Hepatocyte (in vitro differentiated cells): ENCODE results near the gene PTPRN2.

Experiments used
- CTCF ChIP-seq: fragments of 200-600 bp; sonication (generic); IDR thresholded peaks from 2 replicates; pipeline ENCODE4 v1.5.1; 2016; ENCODE audit warnings: antibody characterized with exemption, mild to moderate bottlenecking; ENCODE audit not compliant: poor library complexity
- EZH2 ChIP-seq: fragments of 200-600 bp; sonication (generic); IDR thresholded peaks from 2 replicates; pipeline ENCODE4 v1.6.1; 2016; ENCODE audit warnings: antibody characterized with exemption, mild to moderate bottlenecking, borderline replicate concordance
- EZH2phosphoT487 ChIP-seq: fragments of 200-600 bp; sonication (generic); IDR thresholded peaks from one replicate; pipeline ENCODE4 v1.6.1; 2018; ENCODE audit warnings: antibody characterized with exemption, mild to moderate bottlenecking, low read depth, moderate library complexity; ENCODE audit not compliant: unreplicated experiment, severe bottlenecking

- no peak for TF ChIP-seq CTCF
- TF ChIP-seq EZH2phosphoT487: no peak
- TF ChIP-seq EZH2: no peak
Observed at GRCh38 chr7:158532093-158532627, 55.5 kb downstream of the PTPRN2 start.
